Upper lobe of right lung (tissue), 1 donor: ENCODE measurements around the gene CORO6. TPM values are rescaled to one million over a fixed set of nuclear protein-coding genes. Genes with fewer than 3 reads are reported as not detected.

ENCODE experiments used
- ATAC-seq: fragments of 200-7000 bp; cut with Tn5 transposase; one replicate; pipeline ENCODE4 v1.9.1; 2020; ENCODE audit warnings: mild to moderate bottlenecking, moderate library complexity
- DNase-seq: peaks from one replicate; pipeline ENCODE4 v3.0.0-alpha.2; 2020
- H3K27ac ChIP-seq: fragments of 200-600 bp; one replicate; pipeline ENCODE4 v1.8.0; 2022
- H3K27me3 ChIP-seq: fragments of 200-600 bp; one replicate; pipeline ENCODE4 v1.8.0; 2022; ENCODE audit warnings: mild to moderate bottlenecking
- H3K36me3 ChIP-seq: fragments of 200-600 bp; one replicate; pipeline ENCODE4 v1.8.0; 2022
- H3K4me1 ChIP-seq: fragments of 200-600 bp; one replicate; pipeline ENCODE4 v1.8.0; 2022
- H3K4me3 ChIP-seq: fragments of 200-600 bp; one replicate; pipeline ENCODE4 v1.8.0; 2022; ENCODE audit warnings: mild to moderate bottlenecking
- H3K9me3 ChIP-seq: fragments of 200-600 bp; one replicate; pipeline ENCODE4 v1.8.0; 2022
- CTCF ChIP-seq: fragments of 200-600 bp; IDR thresholded peaks from one replicate; pipeline ENCODE4 v1.8.0; 2022; ENCODE audit warnings: antibody characterized with exemption
- intact Hi-C: fragments of 100-400 bp; cut with DNase I; formaldehyde crosslinking; loops from one replicate; pipeline ENCODE4 v1.11.0; 2022
- total RNA-seq: library from RNA; stranded (reverse); fragmentation: NEBNext Ultra II Directional; extraction: Animal tissue kit (Norgen Biotek cat#: 25700); gene quantifications from one replicate; pipeline ENCODE4 v1.2.1, GENCODE V29; 2021
- donor health status: DM: no; HTN: yes; CAD: no; lungs with severe emphysema.

Gene CORO6
- total RNA-seq, 1 donor from 2014 or later, result 7.7 TPM

GRCh38 chr17:29572691-29573557, 49.8 kb downstream of the CORO6 start:
- no peaks in the 10 kb centered on the region for H3K27me3 ChIP-seq
- DNase-seq, result peak; percentile 71
- H3K4me3 ChIP-seq, result peak overlapping the region; percentile 25
- no peaks in the 10 kb centered on the region for H3K9me3 ChIP-seq
- peaks cover 40% of the 10 kb centered on the region for H3K36me3 ChIP-seq
- peak; percentile 69 for TF ChIP-seq CTCF
- peak; percentile 49 for ATAC-seq
- H3K4me1 ChIP-seq, result peaks cover 13% of the 10 kb centered on the region
- H3K27ac ChIP-seq, result no peak overlapping the region
- intact Hi-C loops, result no loop called here

- DNase-seq, result peak; percentile 63
- TF ChIP-seq CTCF, result no peak
- intact Hi-C loops, result no loop called here
- peak overlapping the region; percentile 25 for H3K4me3 ChIP-seq
- H3K27me3 ChIP-seq, result no peaks in the 10 kb centered on the region
- peaks cover 13% of the 10 kb centered on the region for H3K4me1 ChIP-seq
- H3K36me3 ChIP-seq, result peaks cover 31% of the 10 kb centered on the region
- no peak overlapping the region for H3K27ac ChIP-seq
- no peak for ATAC-seq
- no peaks in the 10 kb centered on the region for H3K9me3 ChIP-seq
Observed at GRCh38 chr17:29571883-29572681, 50.6 kb downstream of the CORO6 start.

GRCh38 chr17:29571486-29571882, 51.2 kb downstream of the CORO6 start:
- ATAC-seq, result no peak
- Histone ChIP-seq H3K4me1 (peaks cover 14% of the 10 kb centered on the region), H3K4me3 (no peak overlapping the region), H3K27ac (no peak overlapping the region), H3K9me3 (no peaks in the 10 kb centered on the region), H3K27me3 (no peaks in the 10 kb centered on the region), H3K36me3 (peaks cover 25% of the 10 kb centered on the region)
- intact Hi-C loops, result no loop called here
- no peak for TF ChIP-seq CTCF
- DNase-seq, result peak; percentile 29

- Histone ChIP-seq H3K9me3 (no peaks in the 10 kb centered on the region), H3K27ac (no peak overlapping the region), H3K4me1 (peaks cover 24% of the 10 kb centered on the region), H3K36me3 (peaks cover 16% of the 10 kb centered on the region), H3K27me3 (no peaks in the 10 kb centered on the region), H3K4me3 (no peak overlapping the region)
- intact Hi-C loops, result no loop called here
- ATAC-seq (no peak), DNase-seq (peak; percentile 52)
- TF ChIP-seq CTCF, result no peak
Observed at GRCh38 chr17:29570521-29570920, 52.2 kb downstream of the CORO6 start.

- Histone ChIP-seq H3K4me3 (peak overlapping the region; percentile 76), H3K27me3 (no peaks in the 10 kb centered on the region), H3K27ac (peak overlapping the region; percentile 87), H3K4me1 (peaks cover 34% of the 10 kb centered on the region), H3K36me3 (peaks cover 5% of the 10 kb centered on the region), H3K9me3 (no peaks in the 10 kb centered on the region)
- no peak for TF ChIP-seq CTCF
- peak; percentile 54 for DNase-seq
- no peak for ATAC-seq
- intact Hi-C loops, result no loop called here
Observed at GRCh38 chr17:29569245-29569950, 53.3 kb downstream of the CORO6 start.
